HCT116 (cell line): ENCODE measurements around the gene CDK19. TPM values are rescaled to one million over a fixed set of nuclear protein-coding genes. Genes with fewer than 3 reads are reported as not detected.

Experiments used
- ATAC-seq: fragments of 200-7000 bp; cut with Tn5 transposase; 2 replicates; pipeline ENCODE4 v1.9.1; 2020; ENCODE audit warnings: mild to moderate bottlenecking, moderate library complexity
- BruUV-seq: library from RNA; stranded (reverse); fragments of 400-500 nt; replicated peaks from 2 replicates; lab custom pipeline; 2021; lab: Mats Ljungman, UMichigan
- CTCF ChIA-PET: fragments of 300-600 bp; sonication (Branson Sonifier 250); formaldehyde crosslinking; loops from one replicate; lab custom pipeline; 2021; ENCODE audit warnings: antibody characterized with exemption; lab: Charles Lee
- POLR2A ChIA-PET: fragments of 300-600, 350-600 bp; sonication (Branson Sonifier 250); formaldehyde crosslinking; loops from one replicate; lab custom pipeline; 2021; ENCODE audit warnings: antibody characterized with exemption; lab: Charles Lee
- RAD21 ChIA-PET, 2 experiments: fragments of 300-600 bp; sonication (Branson Sonifier 250); formaldehyde crosslinking; loops; one replicate each; lab custom pipeline; 2023; ENCODE audit warnings: low total read pairs in 2 of 2; ENCODE audit not compliant: uncharacterized antibody in 2 of 2, unreplicated experiment in 2 of 2, low non-redundant PET in 1 of 2; lab: Charles Lee
- DNase-seq: peaks from one replicate; pipeline ENCODE4 v3.0.0-alpha.2; 2010; ENCODE audit warnings: low read depth, low spot score
- H2AFZ ChIP-seq: fragments of 200-600 bp; shearing (Covaris generic), sonication (generic); 2 replicates; pipeline ENCODE4 v1.6.1; 2017; ENCODE audit warnings: low read depth, mixed run types, mixed read lengths, antibody characterized with exemption, low read length; ENCODE audit not compliant: poor library complexity, severe bottlenecking
- H3K27ac ChIP-seq: 2 replicates; pipeline ENCODE4 v1.5.1; 2012; ENCODE audit warnings: low read depth, low read length
- H3K27me3 ChIP-seq: fragments of 200-600 bp; sonication (generic); 2 replicates; pipeline ENCODE4 v1.6.1; 2016; ENCODE audit warnings: mixed run types, low read length, mixed read lengths; ENCODE audit not compliant: insufficient read depth
- H3K36me3 ChIP-seq, 2 experiments: fragments of 200-500 bp in 1 of 2; fragments of 200-600 bp in 1 of 2; sonication (Bioruptor generic) in 1 of 2; sonication (generic) in 1 of 2; 2 replicates each; pipeline versions ENCODE4 v1.5.1 to v1.6.1; 2014 to 2016; ENCODE audit warnings: low read length in 2 of 2, inconsistent platforms in 1 of 2, mixed read lengths in 1 of 2, mixed run types in 1 of 2; ENCODE audit not compliant: insufficient read depth in 2 of 2, control insufficient read depth in 1 of 2
- H3K4me1 ChIP-seq, 2 experiments: fragments of 200-600 bp in 1 of 2; sonication (generic) in 1 of 2; 2 replicates each; pipeline versions ENCODE4 v1.5.1 to v1.6.1; 2012 to 2017; ENCODE audit warnings: low read length in 2 of 2, inconsistent platforms in 1 of 2, mild to moderate bottlenecking in 1 of 2, mixed read lengths in 1 of 2, mixed run types in 1 of 2, moderate library complexity in 1 of 2; ENCODE audit not compliant: insufficient read depth in 2 of 2, control insufficient read depth in 1 of 2
- H3K4me2 ChIP-seq: fragments of 200-600 bp; sonication (generic); 2 replicates; pipeline ENCODE4 v1.6.1; 2017; ENCODE audit warnings: mixed run types, low read length, mixed read lengths
- H3K4me3 ChIP-seq, 2 experiments: fragments of 200-600 bp in 1 of 2; sonication (generic) in 1 of 2; replicated peaks in 1 of 2; 2 replicates each; pipeline ENCODE4 v1.5.1; 2011 to 2016; ENCODE audit warnings: low read length in 2 of 2, control low read depth in 1 of 2, low read depth in 1 of 2, mild to moderate bottlenecking in 1 of 2, mixed read lengths in 1 of 2, mixed run types in 1 of 2
- H3K79me2 ChIP-seq: fragments of 200-600 bp; sonication (generic); 2 replicates; pipeline ENCODE4 v1.6.1; 2017; ENCODE audit warnings: mild to moderate bottlenecking, mixed run types, low read length, moderate library complexity, mixed read lengths; ENCODE audit not compliant: insufficient read depth
- H3K9ac ChIP-seq: fragments of 200-600 bp; sonication (generic); 2 replicates; pipeline ENCODE4 v1.6.1; 2016; ENCODE audit warnings: low read length, mixed read lengths
- H3K9me2 ChIP-seq: fragments of 200-600 bp; sonication (generic), shearing (Covaris generic); 2 replicates; pipeline ENCODE4 v1.6.1; 2017; ENCODE audit warnings: mixed run types, mild to moderate bottlenecking, moderate library complexity; ENCODE audit not compliant: insufficient read depth
- H3K9me3 ChIP-seq, 2 experiments: fragments of 200-500 bp in 1 of 2; fragments of 200-600 bp in 1 of 2; sonication (Bioruptor generic) in 1 of 2; sonication (generic) in 1 of 2; 2 replicates each; pipeline ENCODE4 v1.6.1; 2014 to 2017; ENCODE audit warnings: low read length in 2 of 2, mixed read lengths in 2 of 2, inconsistent platforms in 1 of 2, low read depth in 1 of 2, mild to moderate bottlenecking in 1 of 2, mixed run types in 1 of 2, moderate library complexity in 1 of 2; ENCODE audit not compliant: control insufficient read depth in 1 of 2, insufficient read depth in 1 of 2
- H4K20me1 ChIP-seq: fragments of 200-600 bp; sonication (generic), shearing (Covaris generic); 2 replicates; pipeline ENCODE4 v1.6.1; 2017; ENCODE audit warnings: mixed run types, mild to moderate bottlenecking, moderate library complexity; ENCODE audit not compliant: insufficient read depth
- CBX3 ChIP-seq: IDR thresholded peaks from 2 replicates; pipeline ENCODE4 v1.6.1; 2012; ENCODE audit warnings: low read depth
- CEBPB ChIP-seq: IDR thresholded peaks from 2 replicates; pipeline ENCODE4 v1.6.1; 2012; ENCODE audit warnings: low read depth
- EGR1 ChIP-seq: IDR thresholded peaks from 2 replicates; pipeline ENCODE4 v1.6.1; 2012; ENCODE audit warnings: low read depth
- ELF1 ChIP-seq: IDR thresholded peaks from 2 replicates; pipeline ENCODE4 v1.6.1; 2012; ENCODE audit warnings: low read depth, borderline replicate concordance
- EZH2 ChIP-seq: fragments of 200-600 bp; sonication (generic); IDR thresholded peaks from 2 replicates; pipeline ENCODE4 v1.6.1; 2017; ENCODE audit warnings: antibody characterized with exemption, mixed run types
- EZH2phosphoT487 ChIP-seq: fragments of 200-600 bp; IDR thresholded peaks from 2 replicates; pipeline ENCODE4 v1.6.1; 2018; ENCODE audit warnings: antibody characterized with exemption, borderline replicate concordance
- FOSL1 ChIP-seq: IDR thresholded peaks from 2 replicates; pipeline ENCODE4 v1.6.1; 2012; ENCODE audit warnings: low read depth
- JUND ChIP-seq: IDR thresholded peaks from 2 replicates; pipeline ENCODE4 v1.6.1; 2012
- POLR2A ChIP-seq: IDR thresholded peaks from 2 replicates; pipeline ENCODE4 v1.7.0; 2011; ENCODE audit warnings: borderline replicate concordance; ENCODE audit not compliant: insufficient read depth, insufficient read length; ENCODE audit errors: extremely low read depth
- TCF7L2 ChIP-seq: IDR thresholded peaks from 2 replicates; pipeline ENCODE4 v1.7.0; 2011; ENCODE audit warnings: borderline replicate concordance, inconsistent platforms; ENCODE audit not compliant: insufficient read depth, insufficient read length; ENCODE audit errors: extremely low read depth
- ZFX ChIP-seq: fragments of 450-650 bp; IDR thresholded peaks from 2 replicates; pipeline ENCODE4 v1.6.1; 2017
- intact Hi-C: fragments of 100-400 bp; cut with micrococcal nuclease; formaldehyde crosslinking; loops from 2 replicates; pipeline ENCODE4 v1.10.0; 2022
- total RNA-seq: library from RNA; stranded (reverse); gene quantifications from one replicate; pipeline ENCODE4 v1.2.1, GENCODE V29; 2021; ENCODE audit not compliant: unreplicated experiment
- TF ChIP-seq, protein P1 (sequence below): IDR thresholded peaks from 2 replicates; pipeline ENCODE4 v1.6.1; 2012
- TF ChIP-seq, protein P2 (sequence below): IDR thresholded peaks from 2 replicates; pipeline ENCODE4 v1.6.1; 2012
- TF ChIP-seq, protein P3 (sequence below): IDR thresholded peaks from 2 replicates; pipeline ENCODE4 v1.6.1; 2012; ENCODE audit warnings: low read depth
- TF ChIP-seq, protein P4 (sequence below), 3 experiments: fragments of 200-600 bp in 1 of 3; sonication (generic) in 1 of 3; IDR thresholded peaks in 2 of 3; conservative IDR thresholded peaks in 1 of 3; 2 replicates each; pipeline ENCODE4 v1.5.1; 2012 to 2017; ENCODE audit warnings: low read depth in 2 of 3, low read length in 2 of 3, antibody characterized with exemption in 1 of 3, borderline replicate concordance in 1 of 3, control low read depth in 1 of 3, mild to moderate bottlenecking in 1 of 3, mixed read lengths in 1 of 3, mixed run types in 1 of 3, moderate library complexity in 1 of 3; ENCODE audit not compliant: insufficient read depth in 1 of 3

Gene CDK19
- total RNA-seq, 1 experiment from 2014 or later = 20.0 TPM

DNA sequence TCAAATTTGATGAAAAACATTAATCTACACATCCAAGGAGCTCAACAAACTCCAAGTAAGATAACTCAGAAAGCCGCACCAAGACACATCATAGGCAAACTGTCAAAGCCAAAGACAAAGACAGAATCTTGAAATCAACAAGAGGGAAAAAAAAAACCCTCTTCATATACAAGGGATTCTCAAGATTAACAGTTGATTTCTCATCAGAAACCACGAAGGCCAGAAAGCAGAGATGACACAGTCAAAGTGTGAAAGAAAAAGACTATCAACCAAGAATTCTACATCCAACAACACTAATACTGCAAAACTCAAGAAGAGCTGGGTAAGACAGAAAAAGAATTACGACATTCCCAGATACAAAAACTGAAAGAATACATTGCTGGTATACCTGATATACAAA is 73.8 kb downstream of the CDK19 start:
- no peak overlapping the region for H3K4me3 ChIP-seq
- H3K4me1 ChIP-seq = no peaks in the 10 kb centered on the region
- no peak for DNase-seq
- TF ChIP-seq ELF1 (no peak), EGR1 (no peak), TCF7L2 (no peak), CEBPB (no peak), ZFX (no peak), JUND (no peak), CBX3 (no peak), FOSL1 (no peak), POLR2A (no peak), EZH2 (no peak), EZH2phosphoT487 (no peak)
- TF ChIP-seq, protein P1, sequence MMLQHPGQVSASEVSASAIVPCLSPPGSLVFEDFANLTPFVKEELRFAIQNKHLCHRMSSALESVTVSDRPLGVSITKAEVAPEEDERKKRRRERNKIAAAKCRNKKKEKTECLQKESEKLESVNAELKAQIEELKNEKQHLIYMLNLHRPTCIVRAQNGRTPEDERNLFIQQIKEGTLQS = no peak
- TF ChIP-seq, protein P2, sequence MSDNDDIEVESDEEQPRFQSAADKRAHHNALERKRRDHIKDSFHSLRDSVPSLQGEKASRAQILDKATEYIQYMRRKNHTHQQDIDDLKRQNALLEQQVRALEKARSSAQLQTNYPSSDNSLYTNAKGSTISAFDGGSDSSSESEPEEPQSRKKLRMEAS = no peak
- TF ChIP-seq, protein P3, sequence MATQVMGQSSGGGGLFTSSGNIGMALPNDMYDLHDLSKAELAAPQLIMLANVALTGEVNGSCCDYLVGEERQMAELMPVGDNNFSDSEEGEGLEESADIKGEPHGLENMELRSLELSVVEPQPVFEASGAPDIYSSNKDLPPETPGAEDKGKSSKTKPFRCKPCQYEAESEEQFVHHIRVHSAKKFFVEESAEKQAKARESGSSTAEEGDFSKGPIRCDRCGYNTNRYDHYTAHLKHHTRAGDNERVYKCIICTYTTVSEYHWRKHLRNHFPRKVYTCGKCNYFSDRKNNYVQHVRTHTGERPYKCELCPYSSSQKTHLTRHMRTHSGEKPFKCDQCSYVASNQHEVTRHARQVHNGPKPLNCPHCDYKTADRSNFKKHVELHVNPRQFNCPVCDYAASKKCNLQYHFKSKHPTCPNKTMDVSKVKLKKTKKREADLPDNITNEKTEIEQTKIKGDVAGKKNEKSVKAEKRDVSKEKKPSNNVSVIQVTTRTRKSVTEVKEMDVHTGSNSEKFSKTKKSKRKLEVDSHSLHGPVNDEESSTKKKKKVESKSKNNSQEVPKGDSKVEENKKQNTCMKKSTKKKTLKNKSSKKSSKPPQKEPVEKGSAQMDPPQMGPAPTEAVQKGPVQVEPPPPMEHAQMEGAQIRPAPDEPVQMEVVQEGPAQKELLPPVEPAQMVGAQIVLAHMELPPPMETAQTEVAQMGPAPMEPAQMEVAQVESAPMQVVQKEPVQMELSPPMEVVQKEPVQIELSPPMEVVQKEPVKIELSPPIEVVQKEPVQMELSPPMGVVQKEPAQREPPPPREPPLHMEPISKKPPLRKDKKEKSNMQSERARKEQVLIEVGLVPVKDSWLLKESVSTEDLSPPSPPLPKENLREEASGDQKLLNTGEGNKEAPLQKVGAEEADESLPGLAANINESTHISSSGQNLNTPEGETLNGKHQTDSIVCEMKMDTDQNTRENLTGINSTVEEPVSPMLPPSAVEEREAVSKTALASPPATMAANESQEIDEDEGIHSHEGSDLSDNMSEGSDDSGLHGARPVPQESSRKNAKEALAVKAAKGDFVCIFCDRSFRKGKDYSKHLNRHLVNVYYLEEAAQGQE = no peak
- TF ChIP-seq, protein P4, sequence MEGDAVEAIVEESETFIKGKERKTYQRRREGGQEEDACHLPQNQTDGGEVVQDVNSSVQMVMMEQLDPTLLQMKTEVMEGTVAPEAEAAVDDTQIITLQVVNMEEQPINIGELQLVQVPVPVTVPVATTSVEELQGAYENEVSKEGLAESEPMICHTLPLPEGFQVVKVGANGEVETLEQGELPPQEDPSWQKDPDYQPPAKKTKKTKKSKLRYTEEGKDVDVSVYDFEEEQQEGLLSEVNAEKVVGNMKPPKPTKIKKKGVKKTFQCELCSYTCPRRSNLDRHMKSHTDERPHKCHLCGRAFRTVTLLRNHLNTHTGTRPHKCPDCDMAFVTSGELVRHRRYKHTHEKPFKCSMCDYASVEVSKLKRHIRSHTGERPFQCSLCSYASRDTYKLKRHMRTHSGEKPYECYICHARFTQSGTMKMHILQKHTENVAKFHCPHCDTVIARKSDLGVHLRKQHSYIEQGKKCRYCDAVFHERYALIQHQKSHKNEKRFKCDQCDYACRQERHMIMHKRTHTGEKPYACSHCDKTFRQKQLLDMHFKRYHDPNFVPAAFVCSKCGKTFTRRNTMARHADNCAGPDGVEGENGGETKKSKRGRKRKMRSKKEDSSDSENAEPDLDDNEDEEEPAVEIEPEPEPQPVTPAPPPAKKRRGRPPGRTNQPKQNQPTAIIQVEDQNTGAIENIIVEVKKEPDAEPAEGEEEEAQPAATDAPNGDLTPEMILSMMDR (IDR thresholded peaks at IDR 0.05 in 2 of 3, conservative IDR thresholded peaks at IDR 0.05 in 1 of 3; ENCODE audit: borderline replicate concordance in 1 of 3, insufficient read depth in 1 of 3, low read depth in 2 of 3, low read length in 2 of 3) = no peak
- TF ChIP-seq, all 23 proteins: peak for 0
- ChIA-PET POLR2A (no interaction called here), RAD21 (no interaction called here), CTCF (interaction anchor here (0.7 kb wide), 1 partner anchor 9 kb away, joined by 3 read pairs; no protein-coding TSS in a partner anchor)
- no peaks in the 10 kb centered on the region for H4K20me1 ChIP-seq
- H3K36me3 ChIP-seq = no peaks in the 10 kb centered on the region
- H3K4me2 ChIP-seq = no peak overlapping the region
- H3K9me2 ChIP-seq = no peaks in the 10 kb centered on the region
- no peak overlapping the region for H2AFZ ChIP-seq
- no peaks in the 10 kb centered on the region for H3K79me2 ChIP-seq
- peaks cover 0 to 6% of the 10 kb centered on the region in 2 experiments; a peak in 2 of 4 replicates for H3K9me3 ChIP-seq
- intact Hi-C loops = no loop called here
- H3K27ac ChIP-seq = no peak overlapping the region
- no TSS peak for BruUV-seq
- no peak for ATAC-seq
- no peak overlapping the region for H3K9ac ChIP-seq
- no peaks in the 10 kb centered on the region for H3K27me3 ChIP-seq
